Measurements from ENCODE around the gene CMYA5.

DNA sequence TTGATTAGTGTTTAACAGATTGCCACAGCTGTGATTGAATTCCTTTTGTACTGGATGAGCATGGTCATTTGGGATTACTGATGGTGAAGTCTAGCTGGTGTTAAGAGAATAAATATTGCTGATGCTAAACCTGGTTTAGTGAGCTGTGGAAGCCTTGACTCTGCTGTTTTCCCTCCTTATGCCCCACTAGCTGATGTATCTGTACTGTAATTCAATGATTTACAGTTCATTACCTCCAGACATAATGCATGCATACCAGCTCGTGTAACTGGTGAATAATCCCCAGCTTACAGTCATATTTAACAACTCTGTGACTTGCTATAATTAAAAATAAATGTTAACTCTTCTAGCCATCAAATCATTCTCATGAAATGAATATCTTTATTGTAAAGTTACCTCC is 1.7 kb upstream of the CMYA5 start:
- TF ChIP-seq TCF7L2 (IDR thresholded peaks at IDR 0.05; ENCODE audit: borderline replicate concordance, extremely low read depth, insufficient read depth, insufficient read length): no peak
- TF ChIP-seq, protein P1, sequence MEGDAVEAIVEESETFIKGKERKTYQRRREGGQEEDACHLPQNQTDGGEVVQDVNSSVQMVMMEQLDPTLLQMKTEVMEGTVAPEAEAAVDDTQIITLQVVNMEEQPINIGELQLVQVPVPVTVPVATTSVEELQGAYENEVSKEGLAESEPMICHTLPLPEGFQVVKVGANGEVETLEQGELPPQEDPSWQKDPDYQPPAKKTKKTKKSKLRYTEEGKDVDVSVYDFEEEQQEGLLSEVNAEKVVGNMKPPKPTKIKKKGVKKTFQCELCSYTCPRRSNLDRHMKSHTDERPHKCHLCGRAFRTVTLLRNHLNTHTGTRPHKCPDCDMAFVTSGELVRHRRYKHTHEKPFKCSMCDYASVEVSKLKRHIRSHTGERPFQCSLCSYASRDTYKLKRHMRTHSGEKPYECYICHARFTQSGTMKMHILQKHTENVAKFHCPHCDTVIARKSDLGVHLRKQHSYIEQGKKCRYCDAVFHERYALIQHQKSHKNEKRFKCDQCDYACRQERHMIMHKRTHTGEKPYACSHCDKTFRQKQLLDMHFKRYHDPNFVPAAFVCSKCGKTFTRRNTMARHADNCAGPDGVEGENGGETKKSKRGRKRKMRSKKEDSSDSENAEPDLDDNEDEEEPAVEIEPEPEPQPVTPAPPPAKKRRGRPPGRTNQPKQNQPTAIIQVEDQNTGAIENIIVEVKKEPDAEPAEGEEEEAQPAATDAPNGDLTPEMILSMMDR (IDR thresholded peaks at IDR 0.05 in 2 of 3, conservative IDR thresholded peaks at IDR 0.05 in 1 of 3; ENCODE audit: borderline replicate concordance in 1 of 3, insufficient read depth in 1 of 3, low read depth in 2 of 3, low read length in 2 of 3): no peak
- TF ChIP-seq ZFX (IDR thresholded peaks at IDR 0.05): no peak
- no peak for TF ChIP-seq FOSL1 (IDR thresholded peaks at IDR 0.05; ENCODE audit: low read depth)
- TF ChIP-seq POLR2AphosphoS5 (IDR thresholded peaks at IDR 0.05; ENCODE audit: low read depth, low read length): no peak
- no peak for TF ChIP-seq EZH2 (IDR thresholded peaks at IDR 0.05)
- TF ChIP-seq, protein P2, sequence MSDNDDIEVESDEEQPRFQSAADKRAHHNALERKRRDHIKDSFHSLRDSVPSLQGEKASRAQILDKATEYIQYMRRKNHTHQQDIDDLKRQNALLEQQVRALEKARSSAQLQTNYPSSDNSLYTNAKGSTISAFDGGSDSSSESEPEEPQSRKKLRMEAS (IDR thresholded peaks at IDR 0.05): no peak
- TF ChIP-seq EZH2phosphoT487 (IDR thresholded peaks at IDR 0.05; ENCODE audit: borderline replicate concordance): no peak
- no peak for TF ChIP-seq JUND (IDR thresholded peaks at IDR 0.05)
- no peak for TF ChIP-seq POLR2A (IDR thresholded peaks at IDR 0.05; ENCODE audit: borderline replicate concordance, extremely low read depth, insufficient read depth, insufficient read length)

All from HCT116 (cell line).